Nephron progenitor cell (in vitro differentiated cells): ENCODE measurements around the gene SLC44A1.

Experiments
- DNase-seq: peaks from one replicate; pipeline ENCODE4 v3.0.0; 2021
- H3K27ac Mint-ChIP-seq: 2 replicates; pipeline ENCODE4 v1.8.0; 2021; ENCODE audit warnings: mild to moderate bottlenecking, moderate library complexity, mixed read lengths
- H3K27me3 Mint-ChIP-seq: 2 replicates; pipeline ENCODE4 v1.8.0; 2021; ENCODE audit warnings: mild to moderate bottlenecking, low read depth, mixed read lengths; ENCODE audit not compliant: poor library complexity
- H3K36me3 Mint-ChIP-seq: 2 replicates; pipeline ENCODE4 v1.8.0; 2021; ENCODE audit warnings: low read depth, mixed read lengths
- H3K4me1 Mint-ChIP-seq: 2 replicates; pipeline ENCODE4 v1.8.0; 2021; ENCODE audit warnings: mixed read lengths
- H3K4me3 Mint-ChIP-seq: 2 replicates; pipeline ENCODE4 v1.8.0; 2021; ENCODE audit warnings: mild to moderate bottlenecking, moderate library complexity, mixed read lengths
- H3K9me3 Mint-ChIP-seq: 2 replicates; pipeline ENCODE4 v1.8.0; 2021; ENCODE audit warnings: mild to moderate bottlenecking, moderate library complexity, mixed read lengths
- TF ChIP-seq, protein P1 (sequence below): fragments of 200-600 bp; sonication (generic); IDR thresholded peaks from 2 replicates; pipeline ENCODE4 v1.5.0; 2021; ENCODE audit warnings: antibody characterized with exemption

SLC44A1 gene

DNA sequence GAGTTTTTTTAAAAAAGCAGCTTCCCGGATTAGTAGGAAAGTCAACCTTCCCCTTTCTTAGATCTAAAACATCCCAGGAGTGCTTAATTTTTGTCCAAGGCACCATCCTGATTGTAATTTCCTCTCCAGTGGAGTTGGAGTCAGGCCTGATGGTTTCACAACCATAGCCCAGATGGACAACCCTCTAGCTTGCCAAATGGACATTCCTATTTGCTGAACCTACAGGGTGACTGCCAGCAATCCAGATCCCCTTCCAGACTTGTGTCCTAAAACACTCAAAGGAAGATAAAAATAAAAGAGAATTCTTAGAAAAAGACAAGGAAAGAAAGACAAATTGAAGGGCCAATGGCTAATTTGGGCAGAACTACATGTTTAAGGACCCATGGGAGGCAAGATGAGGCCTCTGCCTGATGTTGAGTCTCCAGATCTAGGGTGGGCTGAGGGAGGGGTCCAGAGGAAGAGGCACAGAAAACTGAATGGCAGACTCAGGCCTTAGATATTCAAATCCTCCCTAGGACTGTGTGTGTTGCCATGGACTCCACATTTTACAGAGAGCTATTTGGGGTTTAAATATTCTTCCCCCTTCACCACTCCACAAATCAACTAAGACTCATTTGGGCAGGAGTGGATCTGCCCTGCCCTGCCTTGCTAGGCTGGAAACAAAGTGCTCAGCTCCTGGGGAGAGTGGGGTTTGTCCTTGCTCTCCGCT, 38.5 kb upstream of the SLC44A1 start:
- no peaks in the 10 kb centered on the region for H3K27me3 Mint-ChIP-seq
- no peaks in the 10 kb centered on the region for H3K36me3 Mint-ChIP-seq
- no peak overlapping the region for H3K27ac Mint-ChIP-seq
- DNase-seq: no peak
- no peaks in the 10 kb centered on the region for H3K9me3 Mint-ChIP-seq
- no peaks in the 10 kb centered on the region for H3K4me1 Mint-ChIP-seq
- TF ChIP-seq, protein P1, sequence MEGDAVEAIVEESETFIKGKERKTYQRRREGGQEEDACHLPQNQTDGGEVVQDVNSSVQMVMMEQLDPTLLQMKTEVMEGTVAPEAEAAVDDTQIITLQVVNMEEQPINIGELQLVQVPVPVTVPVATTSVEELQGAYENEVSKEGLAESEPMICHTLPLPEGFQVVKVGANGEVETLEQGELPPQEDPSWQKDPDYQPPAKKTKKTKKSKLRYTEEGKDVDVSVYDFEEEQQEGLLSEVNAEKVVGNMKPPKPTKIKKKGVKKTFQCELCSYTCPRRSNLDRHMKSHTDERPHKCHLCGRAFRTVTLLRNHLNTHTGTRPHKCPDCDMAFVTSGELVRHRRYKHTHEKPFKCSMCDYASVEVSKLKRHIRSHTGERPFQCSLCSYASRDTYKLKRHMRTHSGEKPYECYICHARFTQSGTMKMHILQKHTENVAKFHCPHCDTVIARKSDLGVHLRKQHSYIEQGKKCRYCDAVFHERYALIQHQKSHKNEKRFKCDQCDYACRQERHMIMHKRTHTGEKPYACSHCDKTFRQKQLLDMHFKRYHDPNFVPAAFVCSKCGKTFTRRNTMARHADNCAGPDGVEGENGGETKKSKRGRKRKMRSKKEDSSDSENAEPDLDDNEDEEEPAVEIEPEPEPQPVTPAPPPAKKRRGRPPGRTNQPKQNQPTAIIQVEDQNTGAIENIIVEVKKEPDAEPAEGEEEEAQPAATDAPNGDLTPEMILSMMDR: no peak
- no peak overlapping the region for H3K4me3 Mint-ChIP-seq

DNA sequence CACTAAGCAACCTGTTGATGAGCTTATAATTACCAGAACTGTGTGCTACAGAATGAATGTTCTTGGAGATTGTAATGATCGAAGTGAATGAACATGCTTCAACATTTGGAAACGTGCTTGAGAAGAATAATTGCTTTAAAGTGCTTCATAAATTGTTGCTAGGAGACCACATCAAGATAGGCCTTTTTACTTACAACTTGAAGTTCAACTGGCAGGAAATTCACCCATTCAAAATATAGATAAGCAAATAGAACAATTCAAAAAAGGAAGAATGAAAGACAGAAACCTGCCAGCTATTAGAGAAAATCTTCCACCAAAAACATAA, 38.0 kb upstream of the SLC44A1 start:
- no peak overlapping the region for H3K27ac Mint-ChIP-seq
- H3K4me1 Mint-ChIP-seq: no peaks in the 10 kb centered on the region
- TF ChIP-seq, protein P1: no peak
- H3K4me3 Mint-ChIP-seq: no peak overlapping the region
- no peak for DNase-seq
- H3K9me3 Mint-ChIP-seq: peaks cover 3% of the 10 kb centered on the region
- H3K36me3 Mint-ChIP-seq: no peaks in the 10 kb centered on the region
- no peaks in the 10 kb centered on the region for H3K27me3 Mint-ChIP-seq

DNA sequence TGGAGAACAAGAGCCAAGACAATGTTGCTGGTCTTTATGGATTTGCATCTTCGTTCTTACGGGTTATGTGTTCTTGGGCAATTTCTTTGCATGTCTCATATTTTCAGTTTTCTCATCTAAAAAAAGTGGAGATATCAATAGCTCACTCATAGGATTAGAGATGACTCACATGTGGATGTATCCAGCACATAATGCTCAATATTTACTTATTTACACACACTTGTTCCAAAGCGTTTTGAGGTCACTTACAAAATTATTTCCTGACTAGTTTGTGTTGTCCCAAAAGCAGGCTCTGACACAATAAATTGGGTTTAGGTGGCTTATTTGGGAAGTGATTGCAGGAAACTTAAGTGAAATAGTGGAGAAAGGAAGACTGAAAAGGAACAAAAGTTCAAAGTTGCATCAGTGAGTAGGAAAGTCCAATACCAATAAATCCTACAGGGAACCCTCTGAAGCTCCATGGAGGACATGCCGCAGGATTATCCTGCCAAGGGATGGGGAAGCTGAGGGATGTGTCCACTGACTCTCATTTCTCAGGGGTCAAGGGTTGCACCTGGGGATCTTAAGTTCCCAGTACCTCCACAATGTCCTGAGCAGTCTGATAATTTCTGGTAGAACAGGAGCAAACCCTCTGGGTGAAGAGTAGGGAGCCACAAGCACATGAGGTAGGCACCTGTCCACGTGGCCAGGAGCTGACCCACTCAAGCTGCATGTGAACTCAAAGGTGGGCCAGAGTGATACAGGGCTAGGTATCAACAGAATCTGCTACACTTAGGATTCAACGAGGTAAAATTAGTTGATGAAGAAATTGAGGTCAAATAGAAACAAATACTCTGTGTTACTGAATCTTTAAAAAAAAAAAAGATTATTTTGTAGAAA, 37.4 kb upstream of the SLC44A1 start:
- H3K36me3 Mint-ChIP-seq: no peaks in the 10 kb centered on the region
- TF ChIP-seq, protein P1: no peak

DNA sequence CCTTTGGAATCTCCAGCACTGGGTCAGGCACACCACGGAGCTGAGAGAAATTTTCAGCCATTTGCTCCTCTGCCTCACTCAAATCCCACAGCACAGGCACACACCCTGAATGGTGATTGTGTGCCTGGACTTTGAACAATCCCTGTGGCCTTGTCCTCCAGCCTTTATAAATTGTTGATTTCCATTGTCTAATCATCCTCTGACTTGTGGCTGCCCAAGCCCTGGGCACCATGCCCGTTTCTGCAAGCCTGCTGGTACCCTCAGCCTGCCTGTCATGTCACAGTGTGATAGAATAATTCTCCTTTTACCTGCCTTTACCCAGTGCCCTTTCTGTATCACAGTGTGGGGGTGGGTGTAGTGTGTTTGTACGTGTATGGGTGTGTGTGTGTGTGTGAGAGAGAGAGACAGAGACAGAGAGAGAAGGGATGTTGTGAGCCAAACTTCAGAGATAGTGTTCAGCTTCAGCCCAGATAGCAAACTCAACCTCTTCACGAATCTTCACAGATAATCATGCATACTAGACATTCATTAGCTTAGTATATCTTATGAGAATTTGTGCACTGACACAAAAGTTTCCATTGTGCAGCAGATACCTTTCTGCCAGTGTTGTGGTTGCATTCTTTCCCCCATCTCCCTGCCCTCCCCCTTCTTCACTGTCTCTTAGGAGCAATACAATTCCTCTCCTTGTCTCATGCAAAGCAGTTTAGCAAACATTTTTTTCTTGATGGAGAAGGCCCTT, 27.8 kb upstream of the SLC44A1 start:
- TF ChIP-seq, protein P1: no peak
- H3K4me3 Mint-ChIP-seq: no peak overlapping the region
- peaks cover 10% of the 10 kb centered on the region for H3K36me3 Mint-ChIP-seq
- no peak overlapping the region for H3K27ac Mint-ChIP-seq
- peaks cover 3% of the 10 kb centered on the region for H3K27me3 Mint-ChIP-seq
- DNase-seq: no peak
- peaks cover 13% of the 10 kb centered on the region for H3K9me3 Mint-ChIP-seq
- H3K4me1 Mint-ChIP-seq: peaks cover 32% of the 10 kb centered on the region

More for the DNA sequence above, 37.4 kb upstream of the SLC44A1 start:
- no peaks in the 10 kb centered on the region for H3K27me3 Mint-ChIP-seq
- H3K9me3 Mint-ChIP-seq: peaks cover 5% of the 10 kb centered on the region
- no peaks in the 10 kb centered on the region for H3K4me1 Mint-ChIP-seq
- H3K27ac Mint-ChIP-seq: no peak overlapping the region
- no peak for DNase-seq
- H3K4me3 Mint-ChIP-seq: no peak overlapping the region

DNA sequence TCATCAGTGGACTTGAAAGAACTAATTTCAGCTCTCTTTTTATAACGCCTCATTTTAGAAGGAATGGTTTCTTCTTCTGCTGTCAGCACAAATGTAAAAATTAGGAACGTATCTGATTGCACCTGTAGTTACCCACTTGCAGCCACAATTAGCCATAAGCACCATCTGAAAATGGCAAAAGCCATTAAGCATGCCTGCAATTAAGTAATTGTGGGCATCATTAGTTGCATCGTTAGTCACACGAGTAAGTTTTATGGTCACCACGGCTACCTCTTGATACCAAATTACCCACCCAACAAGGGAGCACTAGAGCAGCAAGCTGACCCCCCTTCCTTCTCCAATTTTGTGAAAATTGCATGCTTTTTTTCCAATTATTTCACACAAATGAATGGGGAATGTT, 25.8 kb upstream of the SLC44A1 start:
- DNase-seq: no peak
- H3K27ac Mint-ChIP-seq: no peak overlapping the region
- peaks cover 19% of the 10 kb centered on the region for H3K36me3 Mint-ChIP-seq

More for the DNA sequence above, 25.8 kb upstream of the SLC44A1 start:
- peaks cover 28% of the 10 kb centered on the region for H3K4me1 Mint-ChIP-seq
- peaks cover 3% of the 10 kb centered on the region for H3K27me3 Mint-ChIP-seq
- H3K4me3 Mint-ChIP-seq: no peak overlapping the region
- peaks cover 24% of the 10 kb centered on the region for H3K9me3 Mint-ChIP-seq
- TF ChIP-seq, protein P1: no peak
